ENCODE measurements around the gene FGFR2. TPM values are rescaled to one million over a fixed set of nuclear protein-coding genes. Genes with fewer than 3 reads are reported as not detected.

FGFR2 gene
- total RNA-seq, 2 donors from 2014 or later = 49.7 to 78.5 TPM

DNA sequence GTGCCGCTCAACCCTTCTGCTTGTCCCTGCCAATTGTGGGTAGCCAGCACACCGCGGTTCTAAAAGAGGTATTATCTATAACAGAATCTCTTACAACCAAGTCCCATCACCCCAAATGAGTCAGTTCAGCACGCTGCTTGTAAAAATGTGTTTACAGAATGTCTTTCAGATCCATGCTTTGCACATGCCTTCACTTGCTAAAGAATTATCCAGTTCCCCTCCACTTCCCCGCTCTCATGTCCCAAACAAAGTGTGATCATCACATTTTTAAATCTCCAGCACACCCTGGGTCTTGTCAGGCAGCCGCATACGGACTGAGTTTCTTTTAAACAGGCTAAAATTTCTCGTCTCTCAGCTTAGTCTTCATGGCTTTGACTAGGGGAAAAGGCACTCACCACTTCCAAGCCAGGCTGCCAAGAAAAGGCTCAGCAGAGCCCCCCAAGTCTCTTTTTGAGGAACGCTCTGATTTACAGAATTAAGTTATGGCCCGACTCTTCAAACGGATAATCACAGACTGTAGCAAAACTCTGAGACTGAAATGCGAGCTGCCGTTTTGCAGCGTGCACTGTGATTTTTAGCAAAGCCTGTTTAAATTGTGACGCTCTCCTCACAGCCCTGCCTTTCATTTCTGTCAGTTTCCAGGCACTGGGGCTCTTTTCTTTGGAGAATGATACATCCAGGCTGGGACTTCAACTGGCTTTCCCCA is 29.8 kb upstream of the FGFR2 start:
- Histone ChIP-seq H3K27me3 (replicated peaks; ENCODE audit: insufficient read depth) (no peaks in the 10 kb centered on the region), H3K27ac (peak overlapping the region; percentile 48 to 50), H3K4me1 (replicated peaks) (no peaks in the 10 kb centered on the region), H3K36me3 (no peaks in the 10 kb centered on the region), H3K4me3 (no peak overlapping the region), H3K9me3 (no peaks in the 10 kb centered on the region)
- WGBS = 14% methylated on average over 15 of the region's 15 CpGs
- intact Hi-C loops (cut with DNase I) = loop anchor here (5.0 kb wide), 1 partner anchor 39 kb away; no protein-coding TSS in a partner anchor
- peak; percentile 79 for DNase-seq (ENCODE audit: low spot score)
- no peak for TF ChIP-seq POLR2A (IDR thresholded peaks at IDR 0.05)
- peak; percentile 90 for TF ChIP-seq POLR2AphosphoS5 (IDR thresholded peaks at IDR 0.05)

DNA sequence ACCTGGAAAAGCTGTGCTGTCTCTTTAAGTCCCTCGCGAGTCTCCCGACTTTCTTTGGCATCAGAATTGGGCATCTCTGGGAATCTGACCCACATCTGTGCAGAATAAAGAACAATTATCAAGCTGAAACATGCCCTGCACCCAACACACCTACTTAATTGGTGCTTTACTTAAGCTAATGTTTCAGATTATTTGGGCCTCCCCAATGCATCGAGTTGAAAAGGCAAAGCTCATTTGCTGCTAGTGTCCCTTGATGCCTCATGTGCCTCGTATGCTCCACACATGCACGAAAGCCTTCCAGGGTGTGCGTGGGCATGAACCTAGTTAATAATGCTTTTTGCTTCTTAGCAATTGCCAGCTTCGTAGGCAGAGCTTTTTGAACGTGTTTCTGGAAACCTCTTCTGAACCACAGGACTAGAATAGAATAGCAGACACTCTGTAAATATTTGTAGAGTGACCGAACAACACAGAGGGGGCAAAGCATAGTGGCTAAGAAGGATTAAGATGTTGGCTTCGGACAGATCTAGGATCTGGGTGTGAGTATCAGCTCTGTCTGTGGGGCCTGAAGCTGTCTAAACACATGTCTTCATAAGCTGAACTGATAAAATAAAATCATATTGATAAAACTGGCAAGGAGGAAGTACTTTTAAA is 26.7 kb upstream of the FGFR2 start:
- WGBS = 21% methylated on average over 11 of the region's 11 CpGs
- Histone ChIP-seq H3K27me3 (replicated peaks; ENCODE audit: insufficient read depth) (no peaks in the 10 kb centered on the region), H3K4me3 (no peak overlapping the region), H3K4me1 (replicated peaks) (no peaks in the 10 kb centered on the region), H3K36me3 (no peaks in the 10 kb centered on the region), H3K9me3 (no peaks in the 10 kb centered on the region), H3K27ac (peak overlapping the region in 1 of 2 donors; percentile 25)
- TF ChIP-seq POLR2AphosphoS5 (IDR thresholded peaks at IDR 0.05) = peak; percentile 49
- no peak for TF ChIP-seq POLR2A (IDR thresholded peaks at IDR 0.05)
- TF ChIP-seq, protein P1, sequence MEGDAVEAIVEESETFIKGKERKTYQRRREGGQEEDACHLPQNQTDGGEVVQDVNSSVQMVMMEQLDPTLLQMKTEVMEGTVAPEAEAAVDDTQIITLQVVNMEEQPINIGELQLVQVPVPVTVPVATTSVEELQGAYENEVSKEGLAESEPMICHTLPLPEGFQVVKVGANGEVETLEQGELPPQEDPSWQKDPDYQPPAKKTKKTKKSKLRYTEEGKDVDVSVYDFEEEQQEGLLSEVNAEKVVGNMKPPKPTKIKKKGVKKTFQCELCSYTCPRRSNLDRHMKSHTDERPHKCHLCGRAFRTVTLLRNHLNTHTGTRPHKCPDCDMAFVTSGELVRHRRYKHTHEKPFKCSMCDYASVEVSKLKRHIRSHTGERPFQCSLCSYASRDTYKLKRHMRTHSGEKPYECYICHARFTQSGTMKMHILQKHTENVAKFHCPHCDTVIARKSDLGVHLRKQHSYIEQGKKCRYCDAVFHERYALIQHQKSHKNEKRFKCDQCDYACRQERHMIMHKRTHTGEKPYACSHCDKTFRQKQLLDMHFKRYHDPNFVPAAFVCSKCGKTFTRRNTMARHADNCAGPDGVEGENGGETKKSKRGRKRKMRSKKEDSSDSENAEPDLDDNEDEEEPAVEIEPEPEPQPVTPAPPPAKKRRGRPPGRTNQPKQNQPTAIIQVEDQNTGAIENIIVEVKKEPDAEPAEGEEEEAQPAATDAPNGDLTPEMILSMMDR (IDR thresholded peaks at IDR 0.05) = no peak
- intact Hi-C loops (cut with DNase I) = loop anchor here (5.0 kb wide), 1 partner anchor 42 kb away; no protein-coding TSS in a partner anchor
- peak; percentile 56 for DNase-seq (ENCODE audit: low spot score)

DNA sequence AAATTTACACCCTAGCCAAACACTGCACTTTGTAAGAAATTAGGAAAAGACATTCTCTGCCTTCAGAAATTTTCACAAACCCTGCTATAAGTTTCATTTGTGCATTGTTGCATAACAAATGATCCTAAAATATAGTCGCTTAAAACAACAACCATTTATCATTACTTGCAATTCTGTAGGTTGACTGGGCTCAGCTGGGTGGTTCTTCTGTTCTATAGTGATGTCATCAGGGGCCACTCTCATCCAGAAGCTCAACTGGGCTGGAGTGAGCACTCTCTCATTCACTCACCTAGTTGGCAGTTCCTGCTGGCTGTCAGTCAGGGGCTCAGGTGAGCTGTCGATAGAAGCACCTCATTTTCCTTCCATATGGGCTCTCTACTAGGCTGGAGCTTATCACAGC is 20.7 kb upstream of the FGFR2 start:
- Histone ChIP-seq H3K27me3 (replicated peaks; ENCODE audit: insufficient read depth) (no peaks in the 10 kb centered on the region), H3K4me3 (no peak overlapping the region), H3K36me3 (no peaks in the 10 kb centered on the region), H3K27ac (no peak overlapping the region), H3K9me3 (no peaks in the 10 kb centered on the region), H3K4me1 (replicated peaks) (no peaks in the 10 kb centered on the region)
- no peak for DNase-seq (ENCODE audit: low spot score)
- intact Hi-C loops (cut with DNase I) = loop anchor here (10.0 kb wide), 1 partner anchor 276 kb away; no protein-coding TSS in a partner anchor
- no peak for TF ChIP-seq POLR2A (IDR thresholded peaks at IDR 0.05)
- TF ChIP-seq, protein P1 (IDR thresholded peaks at IDR 0.05) = no peak
- no peak for TF ChIP-seq POLR2AphosphoS5 (IDR thresholded peaks at IDR 0.05)
- 97% methylated on average over 2 of the region's 2 CpGs for WGBS

DNA sequence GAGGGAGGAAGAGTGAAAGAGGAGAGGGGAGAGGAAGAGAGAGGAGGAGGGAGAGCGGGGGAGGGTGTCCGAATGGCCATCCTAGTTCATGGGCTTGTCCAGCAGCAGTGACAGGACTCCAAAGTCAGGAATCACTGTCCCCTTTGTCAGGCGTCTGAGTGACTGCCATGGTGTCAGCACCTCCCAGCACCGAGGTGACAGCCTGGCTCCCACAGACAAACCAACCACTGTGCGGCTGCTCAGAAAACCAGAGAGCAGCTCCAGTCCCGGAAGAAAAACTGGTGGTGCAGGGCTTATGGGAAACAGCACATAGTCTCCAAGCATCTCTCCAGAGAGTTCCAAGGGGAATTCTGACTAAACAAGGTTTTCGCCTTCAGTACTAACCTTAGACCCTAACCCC is 18.9 kb upstream of the FGFR2 start:
- Histone ChIP-seq H3K27me3 (replicated peaks; ENCODE audit: insufficient read depth) (no peaks in the 10 kb centered on the region), H3K36me3 (no peaks in the 10 kb centered on the region), H3K27ac (no peak overlapping the region), H3K9me3 (no peaks in the 10 kb centered on the region), H3K4me3 (no peak overlapping the region), H3K4me1 (replicated peaks) (no peaks in the 10 kb centered on the region)
- intact Hi-C loops (cut with DNase I) = loop anchor here (10.0 kb wide), 1 partner anchor 278 kb away; no protein-coding TSS in a partner anchor
- no peak for DNase-seq (ENCODE audit: low spot score)
- TF ChIP-seq, protein P1 (IDR thresholded peaks at IDR 0.05) = no peak
- no peak for TF ChIP-seq POLR2A (IDR thresholded peaks at IDR 0.05)
- no peak for TF ChIP-seq POLR2AphosphoS5 (IDR thresholded peaks at IDR 0.05)
- 91% methylated on average over 7 of the region's 7 CpGs for WGBS

DNA sequence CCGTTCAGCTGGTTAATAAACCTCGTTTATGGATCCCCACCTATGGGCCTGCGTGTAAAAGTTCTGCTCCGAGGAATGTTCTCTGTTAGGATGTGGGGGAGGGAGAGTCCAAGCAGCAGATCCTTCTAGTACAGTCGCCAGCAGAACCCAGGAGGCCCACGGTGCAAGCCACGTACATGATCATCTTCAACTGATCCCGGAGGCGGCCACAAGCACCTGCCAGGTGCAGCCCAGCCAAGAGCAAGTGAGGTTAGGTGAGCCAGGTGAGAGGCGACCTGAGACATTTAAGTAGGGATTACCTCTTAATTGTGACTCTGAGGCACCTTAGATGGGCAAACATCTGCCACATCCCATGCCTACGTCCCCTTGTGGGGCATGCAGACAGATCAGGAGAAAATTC is 18.0 kb upstream of the FGFR2 start:
- H3K4me1 ChIP-seq (replicated peaks) = no peaks in the 10 kb centered on the region
- TF ChIP-seq, protein P1 (IDR thresholded peaks at IDR 0.05) = no peak
- TF ChIP-seq POLR2AphosphoS5 (IDR thresholded peaks at IDR 0.05) (no peak), POLR2A (IDR thresholded peaks at IDR 0.05) (no peak)
- 80% methylated on average over 11 of the region's 11 CpGs for WGBS
- H3K27ac ChIP-seq = no peak overlapping the region
- no peaks in the 10 kb centered on the region for H3K9me3 ChIP-seq
- no peak for DNase-seq (ENCODE audit: low spot score)
- H3K36me3 ChIP-seq = no peaks in the 10 kb centered on the region
- H3K4me3 ChIP-seq = no peak overlapping the region
- intact Hi-C loops (cut with DNase I) = loop anchor here (10.0 kb wide), 1 partner anchor 279 kb away; no protein-coding TSS in a partner anchor
- H3K27me3 ChIP-seq (replicated peaks; ENCODE audit: insufficient read depth) = no peaks in the 10 kb centered on the region
